Measurements from ENCODE around the gene MED19. TPM values are rescaled to one million over a fixed set of nuclear protein-coding genes. Genes with fewer than 3 reads are reported as not detected.
A peak's percentile ranks its signal among the peaks of the same experiment; 100 is the strongest.

Gene MED19
- total RNA-seq, 1 donor = 13.4 TPM

GRCh38 chr11:57742087-57742452 lies 30.1 kb upstream of the MED19 start:
- H3K4me1 ChIP-seq (ENCODE audit: insufficient read depth, low read length) = peaks cover 10% of the 10 kb centered on the region
- peaks cover 49% of the 10 kb centered on the region for H3K36me3 ChIP-seq (ENCODE audit: insufficient read depth, low read length)

GRCh38 chr11:57741132-57742086 lies 29.4 kb upstream of the MED19 start, which contains the start of gene SELENOH:
TSS of gene SELENOH (plus strand) at chr11:57741491. CDS start at chr11:57741596, 105 bp downstream.
- Histone ChIP-seq H2AFZ (ENCODE audit: low read length) (peak within 1 kb of the TSS; percentile 97), H4K20me1 (ENCODE audit: insufficient read depth, low read length) (peaks cover 9% of the 10 kb centered on the region), H3K4me1 (ENCODE audit: insufficient read depth, low read length) (peaks cover 10% of the 10 kb centered on the region), H3K27me3 (ENCODE audit: insufficient read depth, low read length) (no peaks in the 10 kb centered on the region), H3K4me3 (ENCODE audit: insufficient read depth, low read length) (peak within 1 kb of the TSS; percentile 98), H3K36me3 (ENCODE audit: insufficient read depth, low read length) (peaks cover 44% of the 10 kb centered on the region), H3K9me3 (ENCODE audit: low read depth, low read length) (no peaks in the 10 kb centered on the region), H3K4me2 (ENCODE audit: insufficient read depth, low read length) (peak within 1 kb of the TSS; percentile 96), H3K27ac (ENCODE audit: low read depth, low read length) (peak within 1 kb of the TSS; percentile 93), H3K79me2 (ENCODE audit: insufficient read depth, low read length) (peaks cover 41% of the 10 kb centered on the region)
- DNase-seq (ENCODE audit: insufficient read length, low spot score, missing footprints) = peak; percentile 98
- no peak for TF ChIP-seq CTCF (IDR thresholded peaks at IDR 0.05; ENCODE audit: extremely low read depth, low read depth, low read length)

More at GRCh38 chr11:57742087-57742452, 30.1 kb upstream of the MED19 start:
- no peak for DNase-seq (ENCODE audit: insufficient read length, low spot score, missing footprints)
- Histone ChIP-seq H3K79me2 (ENCODE audit: insufficient read depth, low read length) (peaks cover 38% of the 10 kb centered on the region), H2AFZ (ENCODE audit: low read length) (peak overlapping the region; percentile 93), H3K4me2 (ENCODE audit: insufficient read depth, low read length) (peak overlapping the region; percentile 96), H3K9me3 (ENCODE audit: low read depth, low read length) (no peaks in the 10 kb centered on the region), H4K20me1 (ENCODE audit: insufficient read depth, low read length) (peaks cover 9% of the 10 kb centered on the region), H3K4me3 (ENCODE audit: insufficient read depth, low read length) (peak overlapping the region; percentile 98), H3K27ac (ENCODE audit: low read depth, low read length) (peak overlapping the region; percentile 93), H3K27me3 (ENCODE audit: insufficient read depth, low read length) (no peaks in the 10 kb centered on the region)
- TF ChIP-seq CTCF (IDR thresholded peaks at IDR 0.05; ENCODE audit: extremely low read depth, low read depth, low read length) = no peak

- TF ChIP-seq CTCF (IDR thresholded peaks at IDR 0.05; ENCODE audit: extremely low read depth, low read depth, low read length) = no peak
- Histone ChIP-seq H3K79me2 (ENCODE audit: insufficient read depth, low read length) (peaks cover 40% of the 10 kb centered on the region), H3K27ac (ENCODE audit: low read depth, low read length) (no peak overlapping the region), H3K4me1 (ENCODE audit: insufficient read depth, low read length) (no peaks in the 10 kb centered on the region), H3K36me3 (ENCODE audit: insufficient read depth, low read length) (peaks cover 16% of the 10 kb centered on the region), H3K27me3 (ENCODE audit: insufficient read depth, low read length) (no peaks in the 10 kb centered on the region), H4K20me1 (ENCODE audit: insufficient read depth, low read length) (no peaks in the 10 kb centered on the region), H2AFZ (ENCODE audit: low read length) (no peak overlapping the region), H3K9me3 (ENCODE audit: low read depth, low read length) (no peaks in the 10 kb centered on the region), H3K4me2 (ENCODE audit: insufficient read depth, low read length) (no peak overlapping the region), H3K4me3 (ENCODE audit: insufficient read depth, low read length) (no peak overlapping the region)
- DNase-seq (ENCODE audit: insufficient read length, low spot score, missing footprints) = no peak
These were observed 23.7 kb upstream of the MED19 start for GRCh38 chr11:57735619-57736298.

GRCh38 chr11:57732661-57733060 lies 20.6 kb upstream of the MED19 start:
- Histone ChIP-seq H3K36me3 (ENCODE audit: insufficient read depth, low read length) (peaks cover under 1% of the 10 kb centered on the region), H3K79me2 (ENCODE audit: insufficient read depth, low read length) (peaks cover 61% of the 10 kb centered on the region), H2AFZ (ENCODE audit: low read length) (no peak overlapping the region), H3K4me2 (ENCODE audit: insufficient read depth, low read length) (no peak overlapping the region), H4K20me1 (ENCODE audit: insufficient read depth, low read length) (no peaks in the 10 kb centered on the region), H3K27me3 (ENCODE audit: insufficient read depth, low read length) (no peaks in the 10 kb centered on the region), H3K4me3 (ENCODE audit: insufficient read depth, low read length) (no peak overlapping the region), H3K9me3 (ENCODE audit: low read depth, low read length) (no peaks in the 10 kb centered on the region), H3K27ac (ENCODE audit: low read depth, low read length) (no peak overlapping the region), H3K4me1 (ENCODE audit: insufficient read depth, low read length) (no peaks in the 10 kb centered on the region)
- TF ChIP-seq CTCF (IDR thresholded peaks at IDR 0.05; ENCODE audit: extremely low read depth, low read depth, low read length) = no peak
- no peak for DNase-seq (ENCODE audit: insufficient read length, low spot score, missing footprints)

All from osteoblast (primary cell).